Ascending aorta (tissue), 2 donors: Measurements from ENCODE around the gene GABRG3. TPM values are rescaled to one million over a fixed set of nuclear protein-coding genes. Genes with fewer than 3 reads are reported as not detected.

ENCODE experiments used
- DNase-seq, 2 donors: peaks; one replicate each; pipeline ENCODE4 v3.0.0-alpha.2; 2019; ENCODE audit warnings: low spot score in 2 of 2
- H3K27ac ChIP-seq, 2 donors: fragments of 200-600 bp; sonication (generic); one replicate each; pipeline ENCODE4 v1.5.1; 2016 to 2017; ENCODE audit warnings: mild to moderate bottlenecking in 1 of 2
- H3K27me3 ChIP-seq: fragments of 200-600 bp; sonication (generic); one replicate; pipeline ENCODE4 v1.5.1; 2017
- H3K36me3 ChIP-seq, 2 donors: fragments of 200-600 bp; sonication (generic); one replicate each; pipeline ENCODE4 v1.5.1; 2016
- H3K4me1 ChIP-seq, 2 donors: fragments of 200-600 bp; sonication (generic); one replicate each; pipeline ENCODE4 v1.5.1; 2016 to 2017; ENCODE audit warnings: mild to moderate bottlenecking in 1 of 2
- H3K4me3 ChIP-seq, 2 donors: fragments of 200-600 bp; sonication (generic); one replicate each; pipeline ENCODE4 v1.5.1; 2016 to 2017; ENCODE audit warnings: mild to moderate bottlenecking in 1 of 2
- H3K9me3 ChIP-seq, 2 donors: fragments of 200-600 bp; sonication (generic); one replicate each; pipeline ENCODE4 v1.5.1; 2016
- CTCF ChIP-seq, 3 experiments: fragments of 200-600 bp in 2 of 3; fragments of 450-650 bp in 1 of 3; sonication (generic) in 2 of 3; IDR thresholded peaks; one replicate each; pipeline ENCODE4 v1.5.1; 2016 to 2019; ENCODE audit warnings: antibody characterized with exemption in 3 of 3, mild to moderate bottlenecking in 1 of 3, moderate library complexity in 1 of 3
- intact Hi-C: fragments of 100-400 bp; cut with DNase I; formaldehyde crosslinking; loops from one replicate; pipeline ENCODE4 v1.15.1; 2023
- total RNA-seq: library from RNA; depleted of rRNA; stranded (reverse); fragments of >200 nt; gene quantifications from one replicate; pipeline ENCODE4 v1.1.0, GENCODE V29; 2016

The GABRG3 gene
- total RNA-seq, 1 donor from 2014 or later: not detected

DNA sequence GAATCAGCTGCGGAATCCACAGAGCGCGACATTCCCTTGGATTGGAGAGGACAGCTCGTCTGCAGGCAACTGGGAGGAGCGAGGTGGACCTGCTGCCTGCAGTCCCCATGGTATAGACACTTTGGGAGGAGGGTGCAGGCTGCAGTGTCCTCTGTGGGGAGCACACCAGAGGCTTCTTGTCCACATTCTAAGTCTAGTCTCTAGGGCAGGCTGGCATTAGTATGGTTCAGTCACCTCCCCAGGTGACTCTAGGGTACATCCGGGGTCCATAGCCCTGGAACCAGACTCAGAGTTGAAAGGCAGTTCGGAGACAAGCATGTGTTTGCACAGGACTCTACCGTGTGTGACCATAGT, 118.2 kb downstream of the GABRG3 start:
- DNase-seq: no peak
- intact Hi-C loops: no loop called here
- Histone ChIP-seq H3K9me3 (peaks cover 0 to 10% of the 10 kb centered on the region in 2 donors), H3K36me3 (no peaks in the 10 kb centered on the region), H3K27me3 (no peaks in the 10 kb centered on the region), H3K27ac (no peak overlapping the region), H3K4me3 (no peak overlapping the region), H3K4me1 (no peaks in the 10 kb centered on the region)
- TF ChIP-seq CTCF (IDR thresholded peaks at IDR 0.05): no peak

DNA sequence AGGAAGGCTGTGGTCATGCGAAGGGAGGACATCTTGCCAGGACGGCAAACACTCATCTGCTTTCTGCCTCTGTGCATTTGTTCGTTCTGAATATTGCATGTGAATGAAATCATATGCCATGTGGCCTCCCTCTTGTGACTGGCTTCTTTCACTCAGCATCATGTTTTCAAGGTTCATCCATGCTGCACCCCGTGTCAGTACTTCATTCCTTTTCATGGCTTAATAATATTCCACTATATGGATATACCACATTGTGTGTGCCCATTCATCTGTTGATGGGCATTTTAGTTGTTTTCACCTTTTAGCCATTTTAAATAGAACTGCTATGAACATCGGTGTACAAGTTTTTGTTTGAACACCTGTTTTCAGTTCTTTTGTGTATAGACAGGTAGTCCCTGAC, 118.7 kb downstream of the GABRG3 start:
- TF ChIP-seq CTCF (IDR thresholded peaks at IDR 0.05): no peak
- H3K4me1 ChIP-seq: no peaks in the 10 kb centered on the region
- no peak overlapping the region for H3K27ac ChIP-seq
- no peak for DNase-seq
- no peak overlapping the region for H3K4me3 ChIP-seq
- H3K27me3 ChIP-seq: no peaks in the 10 kb centered on the region
- H3K9me3 ChIP-seq: peaks cover 0 to 10% of the 10 kb centered on the region in 2 donors
- H3K36me3 ChIP-seq: no peaks in the 10 kb centered on the region
- intact Hi-C loops: no loop called here

GRCh38 chr15:27091270-27091940, 120.4 kb downstream of the GABRG3 start:
- no peaks in the 10 kb centered on the region for H3K4me1 ChIP-seq
- no peaks in the 10 kb centered on the region for H3K27me3 ChIP-seq
- H3K9me3 ChIP-seq: peaks cover 0 to 10% of the 10 kb centered on the region in 2 donors
- TF ChIP-seq CTCF (IDR thresholded peaks at IDR 0.05): no peak
- H3K4me3 ChIP-seq: no peak overlapping the region
- no peak for DNase-seq
- intact Hi-C loops: no loop called here
- no peaks in the 10 kb centered on the region for H3K36me3 ChIP-seq
- no peak overlapping the region for H3K27ac ChIP-seq

DNA sequence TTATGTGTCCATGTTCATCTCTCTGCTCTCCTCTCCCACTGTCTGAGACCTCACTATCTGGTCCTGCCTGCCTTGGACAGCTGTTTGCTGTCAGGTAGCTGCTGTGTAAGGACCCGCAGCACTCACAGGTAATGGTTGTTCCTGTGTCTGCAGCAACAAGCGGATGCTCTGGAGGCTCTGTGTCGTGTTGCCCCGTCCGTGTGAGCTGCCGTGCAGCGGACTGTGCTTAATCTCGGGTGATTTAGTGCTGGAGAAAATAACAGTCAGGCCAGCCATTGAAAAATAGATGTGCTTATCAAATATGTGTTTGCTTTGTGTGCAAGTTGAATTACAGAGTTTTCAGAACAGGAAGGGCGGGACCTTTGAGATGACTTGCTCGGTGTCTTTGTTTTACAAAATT, 121.4 kb downstream of the GABRG3 start:
- DNase-seq: no peak
- Histone ChIP-seq H3K27ac (no peak overlapping the region), H3K9me3 (peaks cover 0 to 10% of the 10 kb centered on the region in 2 donors), H3K4me1 (no peaks in the 10 kb centered on the region), H3K36me3 (no peaks in the 10 kb centered on the region), H3K4me3 (no peak overlapping the region), H3K27me3 (no peaks in the 10 kb centered on the region)
- TF ChIP-seq CTCF (IDR thresholded peaks at IDR 0.05): no peak
- intact Hi-C loops: no loop called here

GRCh38 chr15:27094235-27094634, 123.3 kb downstream of the GABRG3 start:
- Histone ChIP-seq H3K27me3 (no peaks in the 10 kb centered on the region), H3K9me3 (peaks cover 0 to 6% of the 10 kb centered on the region in 2 donors), H3K4me3 (no peak overlapping the region), H3K4me1 (no peaks in the 10 kb centered on the region), H3K36me3 (no peaks in the 10 kb centered on the region), H3K27ac (no peak overlapping the region)
- no peak for DNase-seq
- TF ChIP-seq CTCF (IDR thresholded peaks at IDR 0.05): no peak
- intact Hi-C loops: no loop called here
